Activated T-cell treated with anti-CD3 and anti-CD28 coated beads, Interleukin-2, amount 50 U/mL, for 4 hours (primary cell): ENCODE results near the gene IL15. TPM values are rescaled to one million over a fixed set of nuclear protein-coding genes. Genes with fewer than 3 reads are reported as not detected.
"Not testable (repeated sequence)": the region's sequence is repeated elsewhere in the genome, so short reads cannot be mapped to it uniquely, and the experiment has no call there.

Experiments used
- ATAC-seq, 2 donors: fragments of 200-7000 bp; cut with Tn5 transposase; one replicate each; pipeline ENCODE4 v1.10.0; 2021
- DNase-seq: peaks from one replicate; pipeline ENCODE4 v3.0.0-alpha.2; 2020
- H3K27me3 Mint-ChIP-seq: one replicate; pipeline ENCODE4 v1.8.0; 2021; ENCODE audit warnings: low read depth, mixed read lengths
- H3K36me3 Mint-ChIP-seq: one replicate; pipeline ENCODE4 v1.8.0; 2022; ENCODE audit warnings: mixed read lengths; ENCODE audit not compliant: insufficient read depth
- H3K4me1 Mint-ChIP-seq: one replicate; pipeline ENCODE4 v1.8.0; 2021; ENCODE audit warnings: low read depth, mixed read lengths
- H3K4me3 Mint-ChIP-seq: one replicate; pipeline ENCODE4 v1.8.0; 2021; ENCODE audit warnings: mild to moderate bottlenecking, moderate library complexity, mixed read lengths
- H3K9me3 Mint-ChIP-seq: one replicate; pipeline ENCODE4 v1.8.0; 2021; ENCODE audit warnings: mixed read lengths
- total RNA-seq, 3 donors: library from RNA; stranded (reverse); gene quantifications; one replicate each; pipeline ENCODE4 v1.2.1, GENCODE V29; 2021

The IL15 gene
- total RNA-seq, 3 donors from 2014 or later = 0.38 to 0.79 (median 0.47) TPM

GRCh38 chr4:141660880-141661279 lies 24.5 kb downstream of the IL15 start:
- Mint-ChIP-seq H3K36me3 (no peaks in the 10 kb centered on the region), H3K9me3 (no peaks in the 10 kb centered on the region), H3K4me1 (peaks cover 7% of the 10 kb centered on the region), H3K4me3 (no peak overlapping the region), H3K27me3 (no peaks in the 10 kb centered on the region)
- DNase-seq (no peak), ATAC-seq (no peak)

- Mint-ChIP-seq H3K36me3 (peaks cover 2% of the 10 kb centered on the region), H3K4me1 (peaks cover 1% of the 10 kb centered on the region), H3K27me3 (no peaks in the 10 kb centered on the region), H3K9me3 (no peaks in the 10 kb centered on the region), H3K4me3 (no peak overlapping the region)
- DNase-seq (no peak), ATAC-seq (no peak)
These were observed 32.0 kb downstream of the IL15 start for GRCh38 chr4:141668200-141668910.

- H3K4me1 Mint-ChIP-seq = peaks cover 1% of the 10 kb centered on the region
- H3K4me3 Mint-ChIP-seq = no peak overlapping the region
- ATAC-seq = no peak
- DNase-seq = no peak
- peaks cover 2% of the 10 kb centered on the region for H3K36me3 Mint-ChIP-seq
- no peaks in the 10 kb centered on the region for H3K27me3 Mint-ChIP-seq
- no peaks in the 10 kb centered on the region for H3K9me3 Mint-ChIP-seq
These were observed 33.1 kb downstream of the IL15 start for GRCh38 chr4:141669501-141669900.

GRCh38 chr4:141675384-141675783 lies 39.0 kb downstream of the IL15 start:
- Mint-ChIP-seq H3K27me3 (no peaks in the 10 kb centered on the region), H3K36me3 (no peaks in the 10 kb centered on the region), H3K4me3 (no peak overlapping the region), H3K9me3 (no peaks in the 10 kb centered on the region), H3K4me1 (peaks cover 3% of the 10 kb centered on the region)
- ATAC-seq (no peak), DNase-seq (no peak)

GRCh38 chr4:141676087-141676670 lies 39.8 kb downstream of the IL15 start:
- H3K4me3 Mint-ChIP-seq = no peak overlapping the region
- DNase-seq (no peak), ATAC-seq (no peak)
- no peaks in the 10 kb centered on the region for H3K27me3 Mint-ChIP-seq
- H3K4me1 Mint-ChIP-seq = peaks cover 3% of the 10 kb centered on the region
- H3K9me3 Mint-ChIP-seq = no peaks in the 10 kb centered on the region
- H3K36me3 Mint-ChIP-seq = no peaks in the 10 kb centered on the region

GRCh38 chr4:141680060-141680459 lies 43.7 kb downstream of the IL15 start:
- Mint-ChIP-seq H3K9me3 (no peaks in the 10 kb centered on the region), H3K4me1 (peaks cover 3% of the 10 kb centered on the region), H3K4me3 (no peak overlapping the region), H3K27me3 (no peaks in the 10 kb centered on the region), H3K36me3 (no peaks in the 10 kb centered on the region)
- DNase-seq (no peak), ATAC-seq (no peak)

- Mint-ChIP-seq H3K4me3 (no peak overlapping the region), H3K36me3 (peaks cover 4% of the 10 kb centered on the region), H3K9me3 (no peaks in the 10 kb centered on the region), H3K27me3 (no peaks in the 10 kb centered on the region), H3K4me1 (no peaks in the 10 kb centered on the region)
- no peak for DNase-seq
- no peak for ATAC-seq
These were observed 48.4 kb downstream of the IL15 start for GRCh38 chr4:141684785-141685184.

- ATAC-seq = peak in 1 of 2 donors; percentile 52
- Mint-ChIP-seq H3K4me3 (no peak overlapping the region), H3K9me3 (no peaks in the 10 kb centered on the region), H3K36me3 (peaks cover 4% of the 10 kb centered on the region), H3K4me1 (no peaks in the 10 kb centered on the region), H3K27me3 (no peaks in the 10 kb centered on the region)
- no peak for DNase-seq
These were observed 49.9 kb downstream of the IL15 start for GRCh38 chr4:141686146-141686775.

GRCh38 chr4:141686879-141687278 lies 50.5 kb downstream of the IL15 start:
- Mint-ChIP-seq H3K36me3 (peaks cover 4% of the 10 kb centered on the region), H3K9me3 (no peaks in the 10 kb centered on the region)

GRCh38 chr4:141689726-141690296 lies 53.4 kb downstream of the IL15 start:
- H3K4me3 Mint-ChIP-seq, H3K27me3 Mint-ChIP-seq, H3K4me1 Mint-ChIP-seq, H3K9me3 Mint-ChIP-seq, H3K36me3 Mint-ChIP-seq, DNase-seq, ATAC-seq: not testable (repeated sequence)

More at GRCh38 chr4:141686879-141687278, 50.5 kb downstream of the IL15 start:
- DNase-seq (no peak), ATAC-seq (no peak)
- H3K4me1 Mint-ChIP-seq = no peaks in the 10 kb centered on the region
- H3K4me3 Mint-ChIP-seq = no peak overlapping the region
- H3K27me3 Mint-ChIP-seq = no peaks in the 10 kb centered on the region

- not testable (repeated sequence) for H3K9me3 Mint-ChIP-seq, H3K4me1 Mint-ChIP-seq, DNase-seq, H3K27me3 Mint-ChIP-seq, H3K4me3 Mint-ChIP-seq, ATAC-seq, H3K36me3 Mint-ChIP-seq
These were observed 54.9 kb downstream of the IL15 start for GRCh38 chr4:141691247-141691646.

GRCh38 chr4:141692081-141692480 lies 55.7 kb downstream of the IL15 start:
- Mint-ChIP-seq H3K4me1 (no peaks in the 10 kb centered on the region), H3K27me3 (no peaks in the 10 kb centered on the region), H3K36me3 (peaks cover 5% of the 10 kb centered on the region), H3K9me3 (no peaks in the 10 kb centered on the region), H3K4me3 (no peak overlapping the region)
- no peak for ATAC-seq
- DNase-seq = no peak

- Mint-ChIP-seq H3K4me3 (no peak overlapping the region), H3K4me1 (peaks cover 8% of the 10 kb centered on the region), H3K9me3 (no peaks in the 10 kb centered on the region), H3K27me3 (no peaks in the 10 kb centered on the region), H3K36me3 (peaks cover 2% of the 10 kb centered on the region)
- ATAC-seq (no peak), DNase-seq (no peak)
These were observed 60.7 kb downstream of the IL15 start for GRCh38 chr4:141697116-141697515.

- DNase-seq = no peak
- no peak for ATAC-seq
- H3K36me3 Mint-ChIP-seq = peaks cover 6% of the 10 kb centered on the region
- H3K9me3 Mint-ChIP-seq = peaks cover 11% of the 10 kb centered on the region
- no peaks in the 10 kb centered on the region for H3K27me3 Mint-ChIP-seq
- peaks cover 27% of the 10 kb centered on the region for H3K4me1 Mint-ChIP-seq
- no peak overlapping the region for H3K4me3 Mint-ChIP-seq
These were observed 66.2 kb downstream of the IL15 start for GRCh38 chr4:141702472-141703182.
